NT2/D1 (cell line): ENCODE data around the gene CFC1.
"Not testable (repeated sequence)": the region's sequence is repeated elsewhere in the genome, so short reads cannot be mapped to it uniquely, and the experiment has no call there.

Source experiments
- SUZ12 ChIP-seq: IDR thresholded peaks from 2 replicates; pipeline ENCODE4 v1.6.1; 2011; ENCODE audit not compliant: insufficient read length, insufficient read depth; ENCODE audit errors: extremely low read depth
- YY1 ChIP-seq: IDR thresholded peaks from 2 replicates; pipeline ENCODE4 v1.6.1; 2011; ENCODE audit not compliant: insufficient read length, insufficient read depth
- ZNF274 ChIP-seq: IDR thresholded peaks from 2 replicates; pipeline ENCODE4 v1.6.1; 2011; ENCODE audit warnings: mild to moderate bottlenecking, low read depth, low read length

DNA sequence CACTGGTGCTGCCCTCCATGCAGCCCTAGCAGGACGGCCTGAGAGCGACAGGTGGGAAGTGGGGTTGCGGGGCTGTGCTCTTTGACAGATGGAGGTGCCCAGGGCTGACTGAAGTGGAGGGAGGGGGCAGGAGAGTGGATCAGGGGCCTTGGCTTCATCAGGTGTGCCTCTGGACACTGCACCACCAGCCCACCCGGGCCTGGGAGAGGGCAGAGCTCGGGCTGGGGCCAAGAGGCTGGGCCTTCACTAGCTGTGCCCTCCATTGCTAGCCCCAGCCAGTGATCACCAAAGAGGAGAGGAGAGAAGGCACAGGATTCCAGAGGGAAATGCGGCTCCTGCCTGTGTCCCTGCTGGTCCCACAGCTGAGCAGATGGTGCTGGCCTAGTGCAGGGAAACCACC is 2.6 kb downstream of the CFC1 start:
- not testable (repeated sequence) for TF ChIP-seq YY1, ZNF274, SUZ12
